ENCODE measurements around the gene MRS2.

MRS2 gene

DNA sequence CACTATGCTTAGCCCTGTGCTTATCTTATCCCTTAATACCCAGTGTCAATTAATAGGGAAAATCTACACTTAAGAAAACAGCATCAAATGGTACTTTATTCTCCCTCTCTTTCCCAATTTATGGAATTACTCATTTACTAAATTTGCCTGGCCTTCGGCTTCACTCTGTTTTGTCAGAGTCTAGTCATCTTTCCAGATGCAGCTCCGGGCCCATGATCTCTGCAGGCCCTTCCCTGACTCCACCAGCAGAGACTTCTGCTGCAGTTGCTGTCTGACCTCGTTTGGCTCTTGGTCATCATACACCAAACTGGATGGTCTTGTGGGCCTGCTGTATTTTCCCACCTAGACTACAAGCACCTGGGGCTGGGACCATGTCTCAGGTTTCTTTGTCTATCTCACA lies 27.4 kb downstream of the MRS2 start:
- DNase-seq (ENCODE audit: low read depth) = no peak

- no peak for DNase-seq (ENCODE audit: low read depth)
Measured at GRCh38 chr6:24431045-24431451, 28.3 kb downstream of the MRS2 start.

DNA sequence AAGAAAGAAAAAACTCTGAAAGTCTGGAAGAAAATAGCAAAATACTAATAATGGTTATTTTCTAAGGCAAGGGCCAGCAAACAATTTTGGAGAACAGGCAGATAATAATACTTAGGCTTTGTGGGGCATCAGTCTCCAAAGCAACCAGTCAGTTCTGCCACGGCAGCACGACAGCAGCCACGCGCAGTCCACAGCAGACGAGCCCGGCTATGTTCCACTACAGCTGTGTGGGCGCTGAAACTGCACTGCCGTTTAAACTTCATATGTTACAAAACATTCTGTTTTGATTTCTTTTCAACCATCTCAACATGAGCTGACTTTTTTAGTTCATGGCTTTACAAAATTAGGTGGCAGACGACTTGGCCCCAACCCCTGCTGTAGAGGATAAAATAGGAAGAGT lies 29.9 kb downstream of the MRS2 start:
- DNase-seq (ENCODE audit: low read depth) = no peak

GRCh38 chr6:24436979-24437378 lies 34.2 kb downstream of the MRS2 start:
- no peak for DNase-seq (ENCODE audit: low read depth)

- DNase-seq (ENCODE audit: low read depth) = no peak
Measured at GRCh38 chr6:24439858-24440539, 37.3 kb downstream of the MRS2 start.

DNA sequence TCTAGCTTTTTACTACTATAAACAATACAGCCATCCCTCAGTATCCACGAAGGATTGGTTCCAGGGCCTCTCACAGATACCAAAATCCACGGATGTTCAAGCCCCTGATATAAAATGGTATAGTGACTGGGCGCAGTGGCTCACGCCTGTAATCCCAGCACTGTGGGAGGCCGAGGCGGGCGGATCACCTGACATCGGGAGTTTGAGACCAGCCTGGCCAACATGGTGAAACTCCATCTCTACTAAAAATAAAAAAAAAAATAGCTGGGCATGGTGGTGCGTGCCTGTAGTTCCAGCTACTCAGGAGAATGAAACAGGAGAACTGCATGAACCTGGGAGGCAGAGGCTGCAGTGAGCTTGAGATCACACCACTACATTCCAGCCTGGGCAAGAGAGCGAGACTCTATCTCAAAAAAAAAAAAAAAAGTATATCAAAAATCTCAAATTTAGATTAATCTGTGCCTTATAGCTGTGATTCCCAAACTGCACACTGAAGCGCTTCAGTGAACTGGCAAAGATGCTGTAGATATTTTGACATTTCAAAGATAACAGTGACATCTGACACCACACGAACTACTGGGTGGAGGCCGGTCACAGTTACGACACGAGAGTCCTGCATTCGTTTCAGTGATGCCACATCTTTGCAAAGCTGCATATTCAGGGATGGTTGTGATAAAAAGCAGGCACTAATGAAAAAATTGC lies 38.3 kb downstream of the MRS2 start:
- no peak for DNase-seq (ENCODE audit: low read depth)

- no peak for DNase-seq (ENCODE audit: low read depth)
Measured at GRCh38 chr6:24441599-24441904, 38.8 kb downstream of the MRS2 start.

DNA sequence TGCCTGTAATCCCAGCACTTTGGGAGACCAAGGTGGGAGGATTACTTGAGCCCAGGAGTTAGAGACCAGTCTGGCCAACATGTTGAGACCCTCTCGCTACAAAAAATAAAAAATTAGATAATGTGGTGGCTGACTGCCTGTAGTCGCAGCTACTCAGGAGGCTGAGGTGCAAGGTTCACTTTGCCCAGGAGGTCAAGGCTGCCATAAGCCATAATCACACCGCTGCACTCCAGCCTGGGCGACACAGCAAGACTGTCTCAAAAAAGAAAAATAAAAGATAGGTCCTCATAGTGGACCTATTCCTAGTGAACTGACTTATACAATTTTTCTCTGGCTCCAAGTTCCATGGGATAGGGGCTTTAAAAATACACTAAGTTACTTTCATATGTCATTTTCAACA lies 41.9 kb downstream of the MRS2 start:
- DNase-seq (ENCODE audit: low read depth) = no peak

DNA sequence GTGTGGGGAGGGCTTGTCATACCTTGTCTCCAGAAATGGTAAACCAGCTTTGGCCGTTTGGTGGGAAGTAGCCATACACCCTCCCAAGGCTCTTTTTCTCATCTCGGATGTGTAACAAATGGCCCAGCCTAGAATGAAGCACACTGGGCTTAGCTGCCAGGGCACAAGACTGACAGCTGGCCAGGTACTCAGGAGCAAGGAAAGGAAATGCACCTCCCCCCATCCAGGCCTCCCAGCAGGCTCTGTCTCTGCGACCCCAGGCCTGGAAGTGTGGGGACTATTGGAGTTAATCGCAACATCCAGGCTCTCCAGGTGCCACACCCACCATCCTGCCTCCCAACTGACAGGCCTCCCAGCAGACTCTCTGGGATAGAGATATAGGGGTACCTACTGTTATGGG lies 43.0 kb downstream of the MRS2 start:
- no peak for DNase-seq (ENCODE audit: low read depth)

- DNase-seq (ENCODE audit: low read depth) = no peak
Measured at GRCh38 chr6:24446670-24447069, 43.9 kb downstream of the MRS2 start.

GRCh38 chr6:24448396-24448795 lies 45.7 kb downstream of the MRS2 start:
- DNase-seq (ENCODE audit: low read depth) = no peak

- DNase-seq (ENCODE audit: low read depth) = no peak
Measured at GRCh38 chr6:24448828-24449525, 46.2 kb downstream of the MRS2 start.

- no peak for DNase-seq (ENCODE audit: low read depth)
Measured at GRCh38 chr6:24451581-24452388, 49.0 kb downstream of the MRS2 start.

DNA sequence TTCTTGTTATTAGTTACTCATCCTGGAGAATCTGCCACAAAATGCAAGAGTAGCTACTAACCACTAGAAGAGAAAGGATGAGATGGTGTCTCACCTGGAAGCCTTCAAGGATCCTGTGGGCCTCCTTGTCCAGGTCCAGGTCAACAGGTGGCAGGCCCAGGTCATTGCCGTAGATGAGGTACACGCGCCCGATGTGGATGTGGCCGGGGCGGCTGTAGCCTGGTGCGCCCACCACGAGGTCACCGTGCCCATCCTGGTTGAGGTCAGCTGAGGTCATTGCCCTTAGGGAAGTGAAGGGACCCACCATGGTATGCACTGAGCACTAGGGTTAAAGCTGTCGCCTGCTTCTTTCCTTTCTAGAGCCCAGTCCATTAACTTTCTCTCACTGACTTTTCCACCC lies 51.2 kb downstream of the MRS2 start:
- DNase-seq (ENCODE audit: low read depth) = no peak

DNA sequence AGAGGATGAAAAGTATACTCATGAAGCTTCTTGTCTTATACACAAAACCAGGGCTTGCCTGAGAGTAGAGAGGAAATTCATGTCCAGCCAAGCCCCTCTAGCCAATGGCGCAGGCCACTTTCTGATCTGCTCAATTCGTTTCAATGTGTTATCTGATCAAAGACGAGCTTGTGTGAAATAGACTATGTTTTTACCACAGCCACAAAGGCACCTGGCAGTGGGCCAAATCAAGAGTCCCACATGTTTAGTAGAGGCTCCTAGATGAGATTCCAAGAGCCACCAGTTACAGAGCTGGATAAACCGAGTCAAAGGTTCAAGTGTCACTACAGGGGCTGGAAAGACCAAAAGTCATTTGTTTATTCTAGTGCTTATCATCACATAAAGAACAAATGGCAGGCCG lies 51.7 kb downstream of the MRS2 start:
- no peak for DNase-seq (ENCODE audit: low read depth)

DNA sequence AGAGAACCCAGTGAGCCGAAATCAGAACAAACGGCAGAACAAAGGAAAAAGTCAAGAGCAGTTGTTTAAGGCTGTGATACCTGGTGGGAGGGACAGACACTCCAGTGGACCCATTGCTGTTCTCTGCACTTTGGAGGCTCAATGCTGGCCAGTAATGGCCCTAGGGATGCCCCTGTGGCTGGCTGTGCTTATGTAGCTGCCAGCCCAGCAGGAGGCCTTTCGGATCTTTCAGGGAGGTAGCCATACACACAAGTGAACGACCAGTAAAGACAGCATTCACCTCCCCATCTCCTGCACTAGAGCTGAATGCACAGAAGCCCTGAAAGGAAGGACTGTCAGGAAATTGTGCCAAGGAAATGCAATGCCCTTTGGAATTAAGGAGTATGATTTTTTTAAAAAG lies 52.3 kb downstream of the MRS2 start:
- no peak for DNase-seq (ENCODE audit: low read depth)

- no peak for DNase-seq (ENCODE audit: low read depth)
Measured at GRCh38 chr6:24458134-24458533, 55.4 kb downstream of the MRS2 start.

- DNase-seq (ENCODE audit: low read depth) = no peak
Measured at GRCh38 chr6:24458941-24459340, 56.2 kb downstream of the MRS2 start.

GRCh38 chr6:24460966-24461365 lies 58.2 kb downstream of the MRS2 start:
- DNase-seq (ENCODE audit: low read depth) = no peak

DNA sequence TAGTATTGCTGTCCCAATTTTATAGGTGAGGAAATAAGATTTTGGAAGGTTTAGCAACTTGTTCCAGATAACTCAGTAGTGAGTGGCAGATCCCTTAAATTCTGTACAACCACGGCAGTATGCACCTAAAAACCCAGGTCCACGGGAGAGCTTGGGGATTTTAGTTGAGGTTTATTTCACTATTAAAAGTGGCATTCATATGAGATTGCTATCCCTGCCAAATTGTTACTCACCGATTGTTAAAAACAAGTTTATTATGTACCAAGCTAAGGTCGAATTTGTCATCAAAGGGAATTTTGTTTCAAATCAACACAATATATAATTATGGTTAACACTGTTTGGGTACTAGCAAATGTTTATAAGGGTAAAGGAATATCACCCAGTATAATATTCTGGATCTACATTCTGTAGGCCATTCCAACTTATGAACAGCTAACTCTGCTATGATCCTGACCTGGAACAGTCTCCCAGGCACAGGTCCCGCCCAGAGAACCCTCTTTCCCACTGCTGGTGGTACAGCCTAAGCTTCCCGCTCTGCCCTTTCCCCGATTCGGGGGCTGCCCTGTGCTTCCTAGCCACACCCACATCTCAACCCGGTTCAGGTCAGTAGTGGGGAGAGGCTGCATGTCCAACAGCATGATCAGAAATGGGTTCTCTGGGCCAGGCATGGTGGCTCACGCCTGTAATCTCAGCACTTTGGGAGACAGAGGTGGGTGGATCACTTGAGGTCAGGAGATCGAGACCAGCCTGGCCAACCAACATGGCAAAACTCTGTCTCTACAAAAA lies 61.7 kb downstream of the MRS2 start:
- no peak for DNase-seq (ENCODE audit: low read depth)

- DNase-seq (ENCODE audit: low read depth) = no peak
Measured at GRCh38 chr6:24469811-24470210, 67.1 kb downstream of the MRS2 start.

DNA sequence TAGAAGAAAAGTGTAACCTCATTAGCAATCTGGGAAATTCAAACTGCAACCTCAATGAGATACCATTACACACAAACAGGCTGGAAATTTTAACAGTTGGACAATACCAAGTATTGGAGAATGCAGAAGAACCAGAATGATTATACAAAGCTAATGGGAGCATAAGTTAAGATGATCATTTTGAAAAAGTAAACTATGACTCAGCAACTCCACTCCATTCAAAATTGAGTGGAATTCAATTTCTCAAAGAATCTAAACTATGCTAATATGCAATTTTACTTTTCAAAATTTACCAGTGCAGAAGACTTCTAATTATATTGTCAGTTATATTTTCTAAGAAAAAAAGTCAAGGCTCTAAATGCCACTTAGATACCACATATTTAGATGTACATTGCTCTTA lies 69.4 kb downstream of the MRS2 start:
- DNase-seq (ENCODE audit: low read depth) = no peak
